Right lobe of liver (tissue), 6 donors: ENCODE measurements around the gene TBX1. TPM values are rescaled to one million over a fixed set of nuclear protein-coding genes. Genes with fewer than 3 reads are reported as not detected.

ENCODE experiments used
- ATAC-seq, 4 donors: fragments of 200-7000 bp; cut with Tn5 transposase; one replicate each; pipeline ENCODE4 v1.9.1; 2020; ENCODE audit warnings: mild to moderate bottlenecking in 4 of 4, moderate library complexity in 4 of 4
- DNase-seq, 3 donors: peaks; one replicate each; pipeline ENCODE4 v3.0.0-alpha.2; 2020
- H3K27ac ChIP-seq, 3 donors: fragments of 200-600 bp; one replicate each; pipeline ENCODE4 v1.8.0; 2022
- H3K27me3 ChIP-seq, 2 donors: fragments of 200-600 bp; one replicate each; pipeline ENCODE4 v1.8.0; 2022
- H3K36me3 ChIP-seq, 4 donors: fragments of 200-600 bp; sonication (generic) in 1 of 4; one replicate each; pipeline versions ENCODE4 v1.5.1 to v1.8.0; 2017 to 2022; ENCODE audit warnings: control low read depth in 1 of 4
- H3K4me1 ChIP-seq, 4 donors: fragments of 200-600 bp; sonication (generic) in 1 of 4; one replicate each; pipeline versions ENCODE4 v1.5.1 to v1.8.0; 2017 to 2022; ENCODE audit warnings: control low read depth in 1 of 4
- H3K4me3 ChIP-seq, 3 donors: fragments of 200-600 bp; one replicate each; pipeline ENCODE4 v1.8.0; 2022
- H3K9me3 ChIP-seq, 4 donors: fragments of 200-600 bp; sonication (generic) in 1 of 4; one replicate each; pipeline versions ENCODE4 v1.5.1 to v1.8.0; 2017 to 2022; ENCODE audit warnings: control low read depth in 1 of 4
- CTCF ChIP-seq, 4 donors: fragments of 200-600 bp in 3 of 4; fragments of 450-650 bp in 1 of 4; IDR thresholded peaks; one replicate each; pipeline versions ENCODE4 v1.5.1 to v1.8.0; 2016 to 2022; ENCODE audit warnings: antibody characterized with exemption in 4 of 4, mild to moderate bottlenecking in 2 of 4
- POLR2A ChIP-seq: fragments of 450-650 bp; IDR thresholded peaks from one replicate; pipeline ENCODE4 v1.6.1; 2017; ENCODE audit warnings: antibody characterized with exemption, mild to moderate bottlenecking
- WGBS: methylation state at CpG from one replicate; pipeline ENCODE4 v1.1.6; 2018; ENCODE audit warnings: low coverage, low lambda C conversion rate; ENCODE audit not compliant: insufficient coverage; ENCODE audit errors: missing lambda C conversion rate; 5-methylcytosine and 5-hydroxymethylcytosine counted together
- intact Hi-C, 2 donors: fragments of 100-400 bp; cut with DNase I; formaldehyde crosslinking; loops; one replicate each; pipeline versions ENCODE4 v1.11.2 to v1.14.1; 2022
- total RNA-seq, 6 experiments: library from RNA; depleted of rRNA in 2 of 6; stranded (reverse); fragments of >200 nt in 2 of 6; fragmentation: NEBNext Ultra II Directional in 3 of 6; extraction: Animal tissue kit (Norgen Biotek cat#: 25700) in 3 of 6; gene quantifications; one replicate each; pipeline versions ENCODE4 v1.1.0 to v1.2.4, GENCODE V29; 2016 to 2023
- donor health status: DM: no; HTN: yes; CAD: no.
- donor health status: DM: no; HTN: no; CAD: no.
- donor health status: DM: no; HTN: no; CAD: no.
- donor health status: DM: no; HTN: yes; CAD: no.
- donor health status: DM: no; HTN: yes; CAD: no.

The TBX1 gene
- total RNA-seq, 6 experiments from 2014 or later, result 0.24 to 0.37 (median 0.30) TPM; not detected in 2

DNA sequence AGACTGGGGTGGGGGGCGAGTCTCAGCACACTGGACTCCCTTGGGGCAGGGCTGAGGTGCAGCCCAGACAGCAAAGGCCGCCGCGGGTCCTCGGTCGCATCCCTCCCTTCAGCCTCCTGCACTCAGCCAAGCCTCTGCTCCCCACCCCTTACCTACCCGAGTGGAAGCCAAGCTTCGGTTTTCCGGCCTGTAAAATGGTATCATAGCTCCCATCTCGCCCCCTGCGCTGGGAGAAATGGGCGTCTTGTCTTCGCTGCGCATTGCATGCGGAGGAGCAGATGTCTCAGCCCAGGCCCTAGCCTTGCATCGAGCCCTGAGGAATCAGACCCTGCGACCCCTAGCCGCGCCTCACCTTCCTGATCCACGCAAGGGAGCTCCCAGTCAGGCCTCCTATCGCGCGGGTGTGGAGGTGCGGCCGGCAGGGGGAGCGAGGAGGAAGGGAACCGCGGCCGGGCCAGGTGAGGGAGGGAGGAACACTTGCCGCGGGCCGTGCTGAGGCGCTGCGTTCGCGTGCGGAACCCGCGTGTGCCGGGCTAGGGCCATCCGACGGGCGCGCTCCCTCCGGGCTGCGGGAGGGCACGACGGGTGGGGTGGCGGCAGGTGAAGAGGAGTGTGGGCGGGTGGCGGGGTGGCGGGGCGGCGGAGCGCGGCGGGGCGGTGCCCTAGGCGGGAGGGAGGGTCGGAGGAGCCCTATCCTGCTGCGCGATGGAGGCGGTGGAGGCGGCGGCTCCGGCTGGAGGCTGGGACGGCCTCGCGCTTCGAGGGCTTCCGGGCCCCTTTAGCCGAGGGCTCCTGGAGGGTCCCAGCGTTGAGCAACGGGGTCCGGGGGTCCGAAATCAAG is 4.1 kb upstream of the TBX1 start:
- intact Hi-C loops, result loop anchor here (10.0 kb wide), 2 partner anchors 88 to 118 kb away; no protein-coding TSS in a partner anchor
- Histone ChIP-seq H3K27me3 (peaks cover 0 to 12% of the 10 kb centered on the region in 2 donors), H3K36me3 (no peaks in the 10 kb centered on the region), H3K27ac (no peak overlapping the region), H3K9me3 (no peaks in the 10 kb centered on the region), H3K4me3 (peak overlapping the region; percentile 10 to 14 (median 12)), H3K4me1 (peaks cover 0 to 4% (median 0%) of the 10 kb centered on the region in 4 donors)
- TF ChIP-seq POLR2A (no peak), CTCF (IDR thresholded peaks at IDR 0.05) (peak; percentile 57 to 70 (median 63))
- 1% methylated on average over 23 of the region's 76 CpGs for WGBS
- ATAC-seq (peak; percentile 80 to 89 (median 88)), DNase-seq (peak; percentile 75 to 78 (median 75))

GRCh38 chr22:19757140-19757984 is 3.2 kb upstream of the TBX1 start:
- Histone ChIP-seq H3K27ac (no peak overlapping the region), H3K4me1 (peaks cover 0 to 4% (median 0%) of the 10 kb centered on the region in 4 donors), H3K9me3 (no peaks in the 10 kb centered on the region), H3K4me3 (peak overlapping the region; percentile 10 to 14 (median 12)), H3K36me3 (no peaks in the 10 kb centered on the region), H3K27me3 (peaks cover 0 to 12% of the 10 kb centered on the region in 2 donors)
- no peak for DNase-seq
- TF ChIP-seq CTCF (IDR thresholded peaks at IDR 0.05) (no peak), POLR2A (no peak)
- intact Hi-C loops, result loop anchor here (10.0 kb wide), 2 partner anchors 87 to 117 kb away; no protein-coding TSS in a partner anchor
- ATAC-seq, result peak; percentile 15 to 48 (median 34)
- 0% methylated on average over 1 of the region's 16 CpGs for WGBS

DNA sequence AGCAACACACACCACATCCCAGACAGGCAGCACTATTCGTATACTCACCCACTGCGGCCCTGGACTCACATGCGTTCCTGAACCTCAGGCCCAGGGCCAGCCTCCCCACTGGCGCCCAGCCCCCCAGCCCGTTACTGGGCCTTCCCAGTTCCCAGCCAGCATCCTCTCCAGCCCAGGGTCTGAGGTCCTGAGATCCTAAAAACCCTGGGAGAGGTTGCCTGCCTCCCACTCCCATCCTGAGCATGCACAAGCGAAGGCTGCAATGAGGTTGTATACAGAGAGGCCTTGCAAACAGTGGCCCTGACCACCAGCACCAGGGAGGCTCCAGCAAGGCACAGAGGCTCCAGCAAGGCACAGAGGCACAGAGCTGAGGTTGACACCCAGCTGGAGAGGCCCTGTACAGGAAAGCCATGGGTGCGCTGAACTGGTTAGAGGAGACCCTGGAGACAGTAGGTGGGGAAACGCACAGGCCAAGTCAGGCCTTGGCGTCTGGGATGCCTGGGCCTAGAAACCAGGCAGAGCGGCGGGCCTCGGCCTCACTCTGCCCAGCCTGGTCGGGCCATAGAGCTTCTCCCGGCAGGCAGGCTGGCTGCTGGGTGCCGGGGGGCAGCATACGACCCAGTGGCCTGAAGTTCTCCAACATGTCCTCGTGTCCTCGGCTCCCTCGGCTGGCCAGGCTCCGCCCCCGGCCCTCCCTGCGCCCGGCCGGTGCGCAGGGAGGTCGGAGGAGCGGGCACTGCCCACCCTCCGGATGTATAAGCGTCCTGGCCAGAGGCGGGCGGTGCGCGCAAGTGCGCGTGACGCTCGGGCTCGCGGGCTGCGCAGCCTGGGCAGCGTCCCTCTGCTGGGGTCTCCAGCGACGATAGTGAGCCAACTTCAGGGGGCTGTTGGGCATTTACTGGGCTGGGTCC is 2.3 kb upstream of the TBX1 start:
- DNase-seq (no peak), ATAC-seq (no peak)
- intact Hi-C loops, result loop anchor here (10.0 kb wide), 2 partner anchors 87 to 117 kb away; no protein-coding TSS in a partner anchor
- TF ChIP-seq POLR2A (no peak), CTCF (IDR thresholded peaks at IDR 0.05) (no peak)
- peaks cover 0 to 12% of the 10 kb centered on the region in 2 donors for H3K27me3 ChIP-seq
- no peaks in the 10 kb centered on the region for H3K36me3 ChIP-seq
- no peak overlapping the region for H3K4me3 ChIP-seq
- no peak overlapping the region for H3K27ac ChIP-seq
- no CpG with 5 or more reads among the region's 43 CpGs for WGBS
- no peaks in the 10 kb centered on the region for H3K9me3 ChIP-seq
- peaks cover 0 to 4% (median 0%) of the 10 kb centered on the region in 4 donors for H3K4me1 ChIP-seq
